Sigmoid colon (tissue), 7 donors: ENCODE results near the gene FIBCD1. TPM values are rescaled to one million over a fixed set of nuclear protein-coding genes. Genes with fewer than 3 reads are reported as not detected.

Experiments
- DNase-seq: peaks from one replicate; pipeline ENCODE4 v3.0.0-alpha.2; 2019
- H3K27ac ChIP-seq, 4 donors: fragments of 200-600 bp; sonication (generic); one replicate each; pipeline ENCODE4 v1.5.1; 2016 to 2019; ENCODE audit warnings: mild to moderate bottlenecking in 1 of 4
- H3K27me3 ChIP-seq, 3 donors: fragments of 200-600 bp; sonication (generic); one replicate each; pipeline ENCODE4 v1.5.1; 2019; ENCODE audit warnings: mild to moderate bottlenecking in 1 of 3
- H3K36me3 ChIP-seq, 4 donors: fragments of 200-600 bp; sonication (generic); one replicate each; pipeline ENCODE4 v1.5.1; 2016 to 2019
- H3K4me1 ChIP-seq, 4 donors: fragments of 200-600 bp; sonication (generic); one replicate each; pipeline ENCODE4 v1.5.1; 2017 to 2019
- H3K4me3 ChIP-seq, 4 donors: fragments of 200-600 bp; sonication (generic); one replicate each; pipeline ENCODE4 v1.5.1; 2017 to 2019; ENCODE audit warnings: mild to moderate bottlenecking in 2 of 4, moderate library complexity in 1 of 4
- H3K9me3 ChIP-seq, 4 donors: fragments of 200-600 bp in 3 of 4; sonication (generic) in 3 of 4; one replicate each; pipeline versions ENCODE4 v1.5.1 to v1.6.1; 2013 to 2019
- EP300 ChIP-seq, 4 donors: sonication (generic); formaldehyde crosslinking; IDR thresholded peaks; one replicate each; pipeline ENCODE4 v1.6.1; 2017; ENCODE audit warnings: antibody characterized with exemption in 4 of 4
- POLR2A ChIP-seq, 2 donors: fragments of 450-650 bp; IDR thresholded peaks; one replicate each; pipeline ENCODE4 v1.6.1; 2016; ENCODE audit warnings: antibody characterized with exemption in 2 of 2, mild to moderate bottlenecking in 2 of 2, moderate library complexity in 2 of 2
- POLR2AphosphoS5 ChIP-seq, 4 donors: sonication (generic); formaldehyde crosslinking; IDR thresholded peaks; one replicate each; pipeline ENCODE4 v1.6.1; 2017; ENCODE audit warnings: antibody characterized with exemption in 4 of 4
- WGBS, 2 donors: extraction: QIAGEN DNeasy Blood & Tissue Kit; methylation state at CpG; one replicate each; pipeline ENCODE4 v1.1.7; 2013; 5-methylcytosine and 5-hydroxymethylcytosine counted together
- intact Hi-C: fragments of 100-400 bp; cut with DNase I; formaldehyde crosslinking; loops from one replicate; pipeline ENCODE4 v1.15.1; 2023
- polyA plus RNA-seq, 3 donors: library from polyadenylated mRNA; stranded (reverse); fragments of 200-250 nt; gene quantifications; one replicate each; pipeline ENCODE4 v1.2.3, GENCODE V29; 2013
- total RNA-seq, 4 donors: library from RNA; depleted of rRNA; stranded (reverse); fragments of >200 nt; gene quantifications; one replicate each; pipeline ENCODE4 v1.1.0, GENCODE V29; 2016
- TF ChIP-seq, protein P1 (sequence below), 4 experiments: fragments of 450-650 bp in 3 of 4; fragments of 200-600 bp in 1 of 4; IDR thresholded peaks; one replicate each; pipeline ENCODE4 v1.5.1; 2016 to 2019; ENCODE audit warnings: antibody characterized with exemption in 4 of 4, mild to moderate bottlenecking in 3 of 4, moderate library complexity in 2 of 4
- donor health status: healthy with polysubstance abuse.
- donor health status: Bipolar disorder and iron deficiency.
- donor health status: healthy.

The FIBCD1 gene
- total and polyA plus RNA-seq, 7 donors, result 0.36 to 11.9 (median 10.6) TPM; not detected in 3

DNA sequence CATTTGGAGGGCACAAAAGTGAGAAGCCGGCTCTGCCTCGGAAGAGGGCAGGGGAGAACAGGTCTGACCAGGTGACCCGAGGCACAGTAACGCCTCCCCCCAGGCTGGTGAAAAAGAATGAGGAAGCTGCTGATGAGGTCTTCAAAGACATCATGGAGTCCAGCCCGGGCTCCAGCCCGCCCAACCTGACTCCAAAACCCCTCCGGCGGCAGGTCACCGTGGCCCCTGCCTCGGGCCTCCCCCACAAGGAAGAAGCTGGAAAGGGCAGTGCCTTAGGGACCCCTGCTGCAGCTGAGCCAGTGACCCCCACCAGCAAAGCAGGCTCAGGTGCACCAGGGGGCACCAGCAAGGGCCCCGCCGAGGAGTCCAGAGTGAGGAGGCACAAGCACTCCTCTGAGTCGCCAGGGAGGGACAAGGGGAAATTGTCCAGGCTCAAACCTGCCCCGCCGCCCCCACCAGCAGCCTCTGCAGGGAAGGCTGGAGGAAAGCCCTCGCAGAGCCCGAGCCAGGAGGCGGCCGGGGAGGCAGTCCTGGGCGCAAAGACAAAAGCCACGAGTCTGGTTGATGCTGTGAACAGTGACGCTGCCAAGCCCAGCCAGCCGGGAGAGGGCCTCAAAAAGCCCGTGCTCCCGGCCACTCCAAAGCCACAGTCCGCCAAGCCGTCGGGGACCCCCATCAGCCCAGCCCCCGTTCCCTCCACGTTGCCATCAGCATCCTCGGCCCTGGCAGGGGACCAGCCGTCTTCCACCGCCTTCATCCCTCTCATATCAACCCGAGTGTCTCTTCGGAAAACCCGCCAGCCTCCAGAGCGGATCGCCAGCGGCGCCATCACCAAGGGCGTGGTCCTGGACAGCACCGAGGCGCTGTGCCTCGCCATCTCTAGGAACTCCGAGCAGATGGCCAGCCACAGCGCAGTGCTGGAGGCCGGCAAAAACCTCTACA, 54.2 kb downstream of the FIBCD1 start:
- intact Hi-C loops, result loop anchor here (10.0 kb wide), 1 partner anchor 160 kb away; no protein-coding TSS in a partner anchor
- TF ChIP-seq POLR2A (IDR thresholded peaks at IDR 0.05) (no peak), EP300 (IDR thresholded peaks at IDR 0.05) (no peak), POLR2AphosphoS5 (IDR thresholded peaks at IDR 0.05) (peak in 2 of 4 donors; percentile 47 to 64)
- TF ChIP-seq, protein P1, sequence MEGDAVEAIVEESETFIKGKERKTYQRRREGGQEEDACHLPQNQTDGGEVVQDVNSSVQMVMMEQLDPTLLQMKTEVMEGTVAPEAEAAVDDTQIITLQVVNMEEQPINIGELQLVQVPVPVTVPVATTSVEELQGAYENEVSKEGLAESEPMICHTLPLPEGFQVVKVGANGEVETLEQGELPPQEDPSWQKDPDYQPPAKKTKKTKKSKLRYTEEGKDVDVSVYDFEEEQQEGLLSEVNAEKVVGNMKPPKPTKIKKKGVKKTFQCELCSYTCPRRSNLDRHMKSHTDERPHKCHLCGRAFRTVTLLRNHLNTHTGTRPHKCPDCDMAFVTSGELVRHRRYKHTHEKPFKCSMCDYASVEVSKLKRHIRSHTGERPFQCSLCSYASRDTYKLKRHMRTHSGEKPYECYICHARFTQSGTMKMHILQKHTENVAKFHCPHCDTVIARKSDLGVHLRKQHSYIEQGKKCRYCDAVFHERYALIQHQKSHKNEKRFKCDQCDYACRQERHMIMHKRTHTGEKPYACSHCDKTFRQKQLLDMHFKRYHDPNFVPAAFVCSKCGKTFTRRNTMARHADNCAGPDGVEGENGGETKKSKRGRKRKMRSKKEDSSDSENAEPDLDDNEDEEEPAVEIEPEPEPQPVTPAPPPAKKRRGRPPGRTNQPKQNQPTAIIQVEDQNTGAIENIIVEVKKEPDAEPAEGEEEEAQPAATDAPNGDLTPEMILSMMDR (IDR thresholded peaks at IDR 0.05), result no peak
- 90 to 92% methylated on average over 47 of the region's 47 CpGs for WGBS, 2 donors
- peaks cover 0 to 41% (median 37%) of the 10 kb centered on the region in 4 donors for H3K4me1 ChIP-seq
- peaks cover 68 to 100% (median 91%) of the 10 kb centered on the region in 4 donors for H3K36me3 ChIP-seq
- peak; percentile 87 for DNase-seq
- no peaks in the 10 kb centered on the region for H3K27me3 ChIP-seq
- no peaks in the 10 kb centered on the region for H3K9me3 ChIP-seq
- peak overlapping the region in 3 of 4 donors; percentile 66 to 76 (median 74) for H3K27ac ChIP-seq
- no peak overlapping the region for H3K4me3 ChIP-seq

DNA sequence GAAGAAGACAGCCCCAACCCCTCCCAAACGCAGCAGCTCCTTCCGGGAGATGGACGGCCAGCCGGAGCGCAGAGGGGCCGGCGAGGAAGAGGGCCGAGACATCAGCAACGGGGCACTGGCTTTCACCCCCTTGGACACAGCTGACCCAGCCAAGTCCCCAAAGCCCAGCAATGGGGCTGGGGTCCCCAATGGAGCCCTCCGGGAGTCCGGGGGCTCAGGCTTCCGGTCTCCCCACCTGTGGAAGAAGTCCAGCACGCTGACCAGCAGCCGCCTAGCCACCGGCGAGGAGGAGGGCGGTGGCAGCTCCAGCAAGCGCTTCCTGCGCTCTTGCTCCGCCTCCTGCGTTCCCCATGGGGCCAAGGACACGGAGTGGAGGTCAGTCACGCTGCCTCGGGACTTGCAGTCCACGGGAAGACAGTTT, 54.9 kb downstream of the FIBCD1 start:
- Histone ChIP-seq H3K9me3 (no peaks in the 10 kb centered on the region), H3K36me3 (peaks cover 71 to 100% (median 92%) of the 10 kb centered on the region in 4 donors), H3K27me3 (no peaks in the 10 kb centered on the region), H3K4me1 (peaks cover 0 to 41% (median 37%) of the 10 kb centered on the region in 4 donors), H3K27ac (peak overlapping the region in 3 of 4 donors; percentile 66 to 76 (median 74)), H3K4me3 (no peak overlapping the region)
- DNase-seq, result no peak
- no peak for TF ChIP-seq EP300 (IDR thresholded peaks at IDR 0.05)
- peak in 1 of 4 donors; percentile 5 for TF ChIP-seq POLR2AphosphoS5 (IDR thresholded peaks at IDR 0.05)
- TF ChIP-seq POLR2A (IDR thresholded peaks at IDR 0.05), result no peak
- TF ChIP-seq, protein P1 (IDR thresholded peaks at IDR 0.05), result no peak
- 92% methylated on average over 25 of the region's 25 CpGs for WGBS, 2 donors
- intact Hi-C loops, result loop anchor here (10.0 kb wide), 1 partner anchor 161 kb away; no protein-coding TSS in a partner anchor

DNA sequence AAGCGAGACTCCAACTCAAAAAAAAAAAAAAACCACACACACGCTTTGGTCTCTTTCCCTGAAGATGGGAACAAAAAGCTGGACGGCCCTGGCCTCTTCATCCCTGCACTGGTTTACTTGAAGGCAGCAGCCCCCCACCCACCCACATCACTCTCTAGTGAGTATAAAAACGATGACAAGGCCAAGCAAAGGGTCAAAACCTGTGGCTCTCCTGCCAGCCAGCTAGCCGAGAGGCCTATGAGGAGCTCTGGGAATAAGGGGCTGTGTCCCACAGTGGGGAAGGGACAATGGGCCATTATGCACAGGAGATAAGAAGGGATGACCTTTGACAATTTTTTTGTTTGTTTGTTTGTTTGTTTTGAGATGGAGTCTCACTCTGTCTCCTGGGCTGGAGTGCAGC, 55.6 kb downstream of the FIBCD1 start:
- Histone ChIP-seq H3K27ac (peak overlapping the region in 1 of 4 donors; percentile 76), H3K27me3 (no peaks in the 10 kb centered on the region), H3K4me1 (peaks cover 0 to 41% (median 37%) of the 10 kb centered on the region in 4 donors), H3K9me3 (no peaks in the 10 kb centered on the region), H3K4me3 (no peak overlapping the region), H3K36me3 (peaks cover 70 to 100% (median 92%) of the 10 kb centered on the region in 4 donors)
- DNase-seq, result peak; percentile 54
- WGBS, 2 donors, result 81 to 88% methylated on average over 5 of the region's 5 CpGs
- TF ChIP-seq POLR2A (IDR thresholded peaks at IDR 0.05) (no peak), EP300 (IDR thresholded peaks at IDR 0.05) (no peak), POLR2AphosphoS5 (IDR thresholded peaks at IDR 0.05) (no peak)
- TF ChIP-seq, protein P1 (IDR thresholded peaks at IDR 0.05), result no peak
- intact Hi-C loops, result loop anchor here (10.0 kb wide), 1 partner anchor 161 kb away; no protein-coding TSS in a partner anchor

DNA sequence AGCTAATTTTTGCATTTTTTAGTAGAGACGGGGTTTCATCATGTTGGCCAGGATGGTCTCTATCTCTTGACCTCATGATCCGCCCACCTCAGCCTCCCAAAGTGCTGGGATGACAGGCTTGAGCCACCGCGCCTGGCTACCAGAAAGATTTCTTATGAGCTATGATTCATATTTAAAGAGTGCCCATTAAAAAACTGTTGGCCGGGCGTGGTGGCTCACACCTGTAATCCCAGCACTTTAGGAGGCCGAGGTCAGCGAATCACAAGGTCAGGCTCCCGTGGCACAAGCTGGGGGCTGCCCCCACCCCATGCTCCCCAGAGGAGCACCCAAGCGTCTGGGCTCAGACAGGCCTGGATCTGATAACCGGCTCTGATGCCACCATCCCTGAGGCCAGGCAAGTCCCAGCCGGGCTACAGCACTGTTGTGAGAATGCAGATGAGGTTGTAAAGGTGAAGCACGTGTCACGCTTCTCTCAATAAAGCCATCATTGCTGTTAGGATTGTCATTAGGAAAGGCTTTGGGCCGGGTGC, 56.3 kb downstream of the FIBCD1 start:
- H3K27ac ChIP-seq, result no peak overlapping the region
- DNase-seq, result peak; percentile 58
- intact Hi-C loops, result loop anchor here (10.0 kb wide), 1 partner anchor 162 kb away; no protein-coding TSS in a partner anchor
- H3K27me3 ChIP-seq, result no peaks in the 10 kb centered on the region
- 64 to 87% methylated on average over 15 of the region's 15 CpGs for WGBS, 2 donors
- peaks cover 71 to 100% (median 91%) of the 10 kb centered on the region in 4 donors for H3K36me3 ChIP-seq
- no peaks in the 10 kb centered on the region for H3K9me3 ChIP-seq
- TF ChIP-seq POLR2AphosphoS5 (IDR thresholded peaks at IDR 0.05), result peak in 1 of 4 donors; percentile 20
- no peak for TF ChIP-seq POLR2A (IDR thresholded peaks at IDR 0.05)
- no peak overlapping the region for H3K4me3 ChIP-seq
- peaks cover 0 to 37% (median 35%) of the 10 kb centered on the region in 4 donors for H3K4me1 ChIP-seq
